Fibroblast of villous mesenchyme (primary cell): ENCODE data around the gene FAM50B. TPM values are rescaled to one million over a fixed set of nuclear protein-coding genes. Genes with fewer than 3 reads are reported as not detected.

Experiments used
- DNase-seq: peaks from one replicate; pipeline ENCODE4 v3.0.0-alpha.2; 2010; ENCODE audit warnings: low read depth
- H3K4me3 ChIP-seq: 2 replicates; pipeline ENCODE4 v1.5.1; 2011; ENCODE audit warnings: low read depth, mild to moderate bottlenecking, low read length
- total RNA-seq: library from RNA; depleted of rRNA; stranded (reverse); fragments of >200 nt; gene quantifications from 2 replicates; pipeline ENCODE4 v1.2.3, GENCODE V29; 2012
- TF ChIP-seq, protein P1 (sequence below): IDR thresholded peaks from 2 replicates; pipeline ENCODE4 v1.5.1; 2012; ENCODE audit warnings: low read depth, mild to moderate bottlenecking, low read length; ENCODE audit not compliant: insufficient read depth

The FAM50B gene
- total RNA-seq, 1 donor, result 6.0 TPM

DNA sequence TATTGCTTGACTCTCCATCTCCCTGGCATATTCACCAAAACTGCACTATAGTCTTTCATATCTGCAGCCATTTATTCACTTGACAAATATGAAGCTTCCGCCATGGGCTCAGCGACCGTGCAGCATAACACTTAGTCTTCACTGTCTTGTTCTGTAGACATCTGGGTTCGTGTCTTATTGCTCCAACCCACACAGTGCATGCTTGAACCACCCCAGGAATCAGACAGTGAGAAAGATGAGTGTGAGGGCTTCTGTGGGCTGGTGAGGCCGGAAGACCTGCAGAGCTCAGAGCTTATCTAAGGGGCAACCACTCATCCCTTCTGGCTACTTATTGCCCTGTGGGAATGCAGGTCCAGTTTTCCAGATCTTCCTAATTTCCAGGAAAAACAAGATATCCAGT, 19.9 kb upstream of the FAM50B start:
- H3K4me3 ChIP-seq, result no peak overlapping the region
- DNase-seq, result no peak
- TF ChIP-seq, protein P1, sequence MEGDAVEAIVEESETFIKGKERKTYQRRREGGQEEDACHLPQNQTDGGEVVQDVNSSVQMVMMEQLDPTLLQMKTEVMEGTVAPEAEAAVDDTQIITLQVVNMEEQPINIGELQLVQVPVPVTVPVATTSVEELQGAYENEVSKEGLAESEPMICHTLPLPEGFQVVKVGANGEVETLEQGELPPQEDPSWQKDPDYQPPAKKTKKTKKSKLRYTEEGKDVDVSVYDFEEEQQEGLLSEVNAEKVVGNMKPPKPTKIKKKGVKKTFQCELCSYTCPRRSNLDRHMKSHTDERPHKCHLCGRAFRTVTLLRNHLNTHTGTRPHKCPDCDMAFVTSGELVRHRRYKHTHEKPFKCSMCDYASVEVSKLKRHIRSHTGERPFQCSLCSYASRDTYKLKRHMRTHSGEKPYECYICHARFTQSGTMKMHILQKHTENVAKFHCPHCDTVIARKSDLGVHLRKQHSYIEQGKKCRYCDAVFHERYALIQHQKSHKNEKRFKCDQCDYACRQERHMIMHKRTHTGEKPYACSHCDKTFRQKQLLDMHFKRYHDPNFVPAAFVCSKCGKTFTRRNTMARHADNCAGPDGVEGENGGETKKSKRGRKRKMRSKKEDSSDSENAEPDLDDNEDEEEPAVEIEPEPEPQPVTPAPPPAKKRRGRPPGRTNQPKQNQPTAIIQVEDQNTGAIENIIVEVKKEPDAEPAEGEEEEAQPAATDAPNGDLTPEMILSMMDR, result no peak

DNA sequence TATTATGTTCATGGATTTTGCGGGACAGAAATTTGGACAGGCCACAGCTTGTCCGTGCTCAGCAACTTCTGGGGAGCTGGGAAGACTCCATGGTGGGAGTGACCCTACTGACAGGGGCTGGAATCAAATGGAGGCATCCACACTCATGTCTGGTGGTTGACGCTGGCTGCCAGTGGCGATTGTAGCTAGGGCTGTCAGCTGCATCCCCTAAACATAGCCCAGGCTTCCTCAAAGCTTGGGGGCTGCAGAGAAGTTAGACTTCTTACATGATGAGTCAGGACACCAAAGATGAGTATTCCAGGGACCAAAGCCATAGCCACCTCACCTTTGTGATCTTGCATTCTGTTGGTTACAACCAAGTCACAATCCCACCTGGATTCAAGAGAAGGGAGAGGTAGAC, 18.4 kb upstream of the FAM50B start:
- no peak overlapping the region for H3K4me3 ChIP-seq
- no peak for DNase-seq
- TF ChIP-seq, protein P1, result no peak

DNA sequence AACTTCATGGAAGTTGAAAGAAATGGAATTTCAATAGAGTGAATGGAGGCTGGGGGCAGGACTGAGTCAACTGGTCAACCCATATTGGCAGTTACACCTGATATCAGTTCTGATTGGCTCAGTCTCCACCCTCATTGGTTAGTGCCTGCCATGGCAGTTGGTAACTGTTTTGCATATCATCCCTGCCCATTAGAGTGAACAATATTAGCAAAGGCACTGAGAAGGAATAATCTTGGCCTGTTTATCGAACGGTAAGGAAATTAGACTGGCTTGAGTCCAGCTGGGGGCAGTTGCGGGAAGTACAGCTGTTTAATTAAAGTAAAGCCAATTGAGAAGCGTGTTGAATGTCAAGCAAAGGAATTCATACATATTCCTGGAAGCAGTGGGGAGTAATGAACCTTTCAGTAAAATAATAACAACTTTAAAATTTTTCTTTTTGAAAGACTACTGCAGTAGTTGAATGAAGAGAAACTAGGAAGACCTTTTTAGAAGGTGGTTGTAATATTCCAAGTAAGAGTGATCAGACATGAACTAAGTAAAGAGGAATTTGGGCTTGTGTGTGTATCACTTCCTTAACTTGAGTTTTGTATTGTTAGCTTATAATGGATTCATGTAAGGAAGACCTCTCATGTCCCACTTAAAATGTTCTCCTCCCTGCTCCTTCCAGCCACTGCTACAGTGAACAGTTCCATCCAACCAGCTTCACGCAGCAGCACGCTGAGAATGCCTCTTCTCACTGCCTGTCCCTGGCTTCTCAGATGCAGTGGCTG, 17.2 kb upstream of the FAM50B start:
- TF ChIP-seq, protein P1, result no peak
- H3K4me3 ChIP-seq, result no peak overlapping the region
- DNase-seq, result no peak

DNA sequence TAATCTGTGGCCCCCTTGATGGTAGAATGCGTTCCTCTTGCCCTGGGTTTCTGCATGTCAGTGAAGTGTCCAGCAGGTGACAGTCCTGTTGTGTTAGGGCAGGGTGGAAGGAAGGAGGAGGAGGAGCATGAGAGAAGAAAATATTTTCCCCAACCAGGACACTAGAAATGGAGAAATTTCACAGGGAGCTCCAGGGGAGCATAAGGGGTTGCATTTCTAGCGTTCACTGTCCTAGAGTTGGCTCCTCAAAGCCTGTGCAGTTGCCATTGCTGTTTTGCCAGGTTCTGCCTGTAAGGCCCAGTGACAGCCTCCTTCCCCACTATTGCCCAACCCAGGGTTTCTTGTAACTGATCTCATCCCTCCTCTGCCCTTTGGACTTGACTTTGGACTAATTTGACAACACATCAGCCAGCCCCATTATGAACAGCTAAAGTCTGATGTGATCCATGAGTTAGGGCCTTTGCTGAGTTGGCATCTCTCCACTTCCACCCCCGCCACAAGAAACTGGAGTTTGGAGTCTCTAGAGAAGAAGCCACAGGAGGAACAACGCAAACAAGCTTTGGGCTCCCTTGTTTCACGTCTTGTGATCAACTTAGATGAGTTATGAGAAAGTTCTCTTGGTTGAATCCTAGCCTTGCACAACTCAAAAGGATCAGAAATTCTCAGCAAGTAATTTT, 14.0 kb upstream of the FAM50B start:
- TF ChIP-seq, protein P1, result no peak
- peak; percentile 62 for DNase-seq
- no peak overlapping the region for H3K4me3 ChIP-seq

DNA sequence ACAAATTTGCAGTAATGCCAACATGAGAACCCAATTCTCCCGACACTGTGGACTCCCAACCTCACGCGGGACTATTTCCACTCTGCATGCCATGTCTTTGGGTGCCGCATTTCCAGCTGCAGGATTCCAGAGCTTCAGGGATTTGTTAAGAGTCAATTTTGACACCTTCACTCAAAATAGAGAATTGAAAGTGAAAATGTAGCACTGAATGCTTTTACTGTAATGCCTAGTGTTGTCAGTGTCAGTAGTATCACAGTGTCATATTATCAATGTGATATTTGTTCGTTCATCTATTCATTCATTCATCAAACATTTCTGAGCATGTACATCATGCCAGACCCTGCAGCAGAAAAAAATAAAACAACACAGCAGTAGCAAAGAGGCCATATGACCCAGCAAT, 13.4 kb upstream of the FAM50B start:
- TF ChIP-seq, protein P1, result no peak
- no peak overlapping the region for H3K4me3 ChIP-seq
- DNase-seq, result no peak

DNA sequence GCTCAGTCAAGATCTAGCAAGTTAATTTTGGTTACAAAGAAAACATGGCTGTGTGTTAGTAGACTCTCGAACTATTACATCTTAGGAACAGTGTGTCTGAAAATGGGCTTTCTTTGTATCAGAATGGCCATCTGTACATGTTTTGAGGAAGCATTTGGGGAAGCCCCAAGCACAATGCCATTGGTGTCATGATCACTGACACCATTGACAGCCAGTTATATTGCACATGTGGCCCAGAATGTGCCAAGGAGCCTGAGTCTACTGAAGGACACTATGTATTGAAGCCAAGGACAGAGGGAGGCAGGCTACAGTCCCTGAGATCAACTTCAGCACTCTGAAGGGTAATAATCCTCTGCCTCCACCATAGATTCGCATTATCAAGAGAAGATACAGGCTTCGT, 12.6 kb upstream of the FAM50B start:
- no peak overlapping the region for H3K4me3 ChIP-seq

More for the DNA sequence above, 12.6 kb upstream of the FAM50B start:
- no peak for DNase-seq
- TF ChIP-seq, protein P1, result no peak
